Stimulated activated CD4-positive, alpha-beta T cell treated with anti-CD3 and anti-CD28 coated beads, Interleukin-1b, Interleukin-23, amount 100 ng/mL, for 24 hours (primary cell): ENCODE data around the gene EYS.

Experiments used
- DNase-seq, 4 experiments: peaks; one replicate each; pipeline ENCODE4 v3.0.0-alpha.2; 2020; ENCODE audit warnings: low read depth in 4 of 4, low spot score in 1 of 4

The EYS gene

DNA sequence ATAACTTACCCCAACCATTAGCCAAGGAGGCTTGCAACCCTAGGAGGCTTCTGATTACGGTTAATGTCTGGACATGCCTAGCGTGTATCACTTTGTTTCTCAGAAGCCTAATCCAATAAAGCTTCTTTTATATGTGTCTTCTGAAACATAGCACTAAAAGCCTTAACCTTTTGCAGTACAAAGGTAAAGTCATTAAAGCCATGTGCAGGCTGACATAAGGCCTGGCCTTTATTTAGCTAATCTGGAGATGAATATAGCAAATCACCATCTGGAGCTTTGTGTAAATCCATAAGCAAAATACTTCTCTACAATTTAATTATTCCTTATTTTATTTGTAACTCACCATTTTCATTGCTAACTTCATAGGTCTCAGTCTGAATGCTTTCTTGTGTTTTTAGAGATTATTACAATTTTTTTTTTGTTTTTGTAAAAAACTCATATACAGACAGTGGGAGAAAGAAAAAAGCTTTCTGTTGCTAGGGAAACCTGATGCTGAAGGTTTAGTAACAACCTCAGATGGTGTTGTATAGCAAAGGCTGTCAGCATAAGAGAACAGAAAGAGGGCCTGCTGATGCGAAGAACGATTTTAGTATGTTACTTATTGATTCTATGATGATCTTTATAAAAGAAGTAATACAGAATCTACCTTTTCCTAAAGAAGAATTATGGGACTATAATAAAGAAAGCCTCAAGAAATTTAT is at the start of gene EYS:
TSS of gene EYS (minus strand) at position 101 of the 701 bp plus-strand sequence. CDS start 211,816 bp downstream, outside the sequence.
- DNase-seq = no peak

DNA sequence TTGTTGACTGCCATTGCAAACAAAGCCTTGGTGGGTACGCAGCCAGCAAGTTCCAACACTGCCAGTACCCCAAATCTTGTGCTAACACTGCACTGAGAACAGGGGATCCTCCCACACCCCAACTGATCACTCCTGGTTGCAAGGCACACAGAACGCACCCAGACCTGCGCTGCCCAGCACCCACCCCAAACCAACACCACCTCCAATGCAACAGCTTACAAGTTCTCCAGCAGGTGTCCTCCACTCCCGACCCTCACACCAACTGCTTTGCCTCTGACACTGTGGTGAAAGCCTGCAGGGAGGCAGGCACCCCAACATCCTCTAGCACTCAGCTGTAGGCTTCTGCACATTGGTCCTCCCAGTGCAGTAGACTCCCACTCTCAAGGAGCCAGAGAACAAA is 39.3 kb upstream of the EYS start:
- DNase-seq = no peak

DNA sequence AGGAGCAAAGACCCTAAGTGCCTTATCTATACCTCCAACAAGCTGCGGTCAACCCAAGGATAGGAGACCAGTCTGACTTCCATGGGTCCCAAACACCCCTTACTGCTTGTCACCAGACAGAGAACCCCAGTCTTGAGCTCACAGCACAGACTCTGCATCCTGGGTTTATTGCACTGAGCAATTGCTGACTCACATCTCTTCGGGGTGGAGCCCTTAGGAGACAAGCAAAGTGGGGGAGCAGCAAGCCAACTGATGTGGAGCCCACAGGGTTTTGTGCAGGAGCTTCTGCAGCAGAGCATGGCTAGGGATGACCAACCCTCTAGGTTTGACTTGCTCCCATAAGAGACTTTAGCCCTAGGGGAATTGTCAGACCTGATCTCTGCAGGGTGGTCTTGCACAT is 38.6 kb upstream of the EYS start:
- DNase-seq = no peak

DNA sequence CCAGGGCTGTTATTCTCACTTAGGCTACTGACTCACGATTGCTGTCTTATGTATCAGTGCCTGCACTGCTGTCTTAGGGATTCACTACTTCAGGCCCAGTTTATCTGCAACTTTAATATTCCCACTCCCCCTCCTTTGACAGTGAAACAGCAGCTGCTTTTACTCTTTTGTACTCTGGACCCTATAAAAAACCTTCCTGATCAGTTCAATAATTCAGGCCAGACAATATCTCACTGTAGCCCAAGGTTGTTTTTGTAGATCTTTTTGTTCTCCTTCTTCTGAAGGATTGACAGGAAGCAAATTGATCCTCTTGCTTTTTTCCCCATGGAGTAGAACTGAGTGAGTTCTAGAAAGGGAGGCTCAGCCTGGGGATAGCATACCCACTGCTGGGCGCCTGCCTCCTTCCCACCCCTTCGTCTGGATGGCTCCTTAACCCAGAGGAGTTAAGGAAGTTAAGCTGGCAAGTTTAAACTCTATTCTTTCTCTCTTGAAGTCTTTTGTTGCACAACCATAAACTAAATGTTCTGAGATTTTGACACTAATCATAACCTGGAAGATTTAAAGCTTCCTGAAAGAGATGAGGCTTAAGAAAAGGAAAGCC is 22.0 kb upstream of the EYS start:
- no peak for DNase-seq

DNA sequence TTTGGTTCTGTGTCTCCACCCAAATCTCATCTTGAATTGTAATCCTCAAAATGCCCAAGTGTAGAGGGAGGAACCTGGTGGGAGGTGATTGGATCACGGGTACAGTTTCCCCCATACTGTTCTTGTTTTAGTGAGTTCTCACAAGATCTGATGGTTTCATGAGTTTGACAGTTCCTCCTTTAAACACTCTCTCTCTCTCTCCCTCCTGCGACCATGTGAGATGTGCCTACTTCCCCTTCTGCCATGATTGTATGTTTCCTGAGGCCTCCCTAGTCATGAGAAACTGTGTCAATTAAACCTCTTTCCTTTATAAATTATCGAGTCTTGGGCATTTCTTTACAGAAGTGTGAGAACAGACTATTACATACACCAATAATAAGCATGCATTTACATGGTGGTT is 12.1 kb upstream of the EYS start:
- no peak for DNase-seq

DNA sequence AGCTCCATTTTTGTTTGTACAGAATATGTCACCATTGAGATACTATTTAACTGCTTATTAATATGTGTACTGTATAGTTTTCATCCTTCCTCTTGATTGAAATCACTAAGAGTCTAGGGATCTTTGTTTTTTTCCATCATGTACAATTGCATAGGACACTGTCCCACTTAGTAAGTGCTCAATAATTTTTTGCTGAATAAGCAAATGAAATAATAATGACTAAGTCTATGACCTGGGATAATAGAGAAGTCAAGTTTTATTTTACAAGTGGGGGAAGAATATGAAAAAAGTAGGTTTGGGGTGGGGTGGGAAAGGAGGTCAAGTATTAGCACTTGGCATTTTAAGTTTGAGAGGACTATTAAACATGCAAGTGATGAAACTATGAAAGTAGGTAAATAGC is 4.5 kb upstream of the EYS start:
- no peak for DNase-seq

DNA sequence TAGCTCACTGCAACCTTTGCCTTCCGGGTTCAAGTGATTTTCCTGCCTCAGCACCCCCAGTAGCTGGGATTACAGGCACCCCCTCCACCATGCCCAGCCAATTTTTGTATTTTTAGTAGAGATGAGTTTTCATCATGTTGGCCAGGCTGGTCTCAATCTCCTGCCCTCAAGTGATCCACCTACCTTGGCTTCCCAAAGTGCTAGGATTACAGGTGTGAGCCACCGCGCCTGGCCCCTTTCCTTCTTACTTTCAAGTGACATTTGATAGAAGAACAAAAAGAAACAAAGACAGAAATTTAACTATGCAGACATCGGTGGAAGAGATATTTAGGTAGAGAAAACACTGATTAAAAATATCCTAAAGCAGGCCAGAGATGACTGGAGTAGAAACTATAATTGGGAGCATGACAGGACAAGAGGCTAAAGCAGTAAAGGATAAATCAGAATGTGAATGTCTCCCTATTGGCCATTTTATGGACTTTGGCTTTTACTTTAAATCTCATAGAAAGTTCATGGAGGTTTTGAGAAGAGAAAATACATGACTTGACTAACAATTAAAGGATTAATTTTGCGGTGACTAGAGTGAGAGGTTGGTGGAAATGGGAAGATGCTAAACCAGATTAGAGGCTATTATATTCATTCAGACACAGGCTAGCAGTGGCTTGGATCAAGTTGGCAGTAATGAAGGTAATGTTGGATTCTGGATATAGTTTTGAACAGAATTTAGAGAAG is 2.2 kb upstream of the EYS start:
- DNase-seq = no peak

DNA sequence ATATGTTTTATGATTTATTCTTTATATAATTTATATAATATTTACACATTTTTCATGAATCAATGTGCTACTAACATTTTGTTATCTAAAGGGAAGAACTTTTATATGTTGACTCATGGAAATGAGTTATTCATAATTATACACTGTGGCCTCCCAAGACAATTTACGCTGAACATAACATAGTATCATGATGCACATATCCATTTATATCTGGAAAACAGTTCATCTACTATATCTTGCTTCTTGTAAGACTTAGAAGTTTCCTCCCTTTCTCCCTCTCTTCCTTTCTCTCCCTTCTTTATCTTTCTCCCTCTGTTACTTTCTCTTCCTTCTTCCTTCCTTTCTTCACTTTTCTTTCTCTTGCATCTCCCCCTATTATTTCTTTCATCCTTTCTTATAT is 1.1 kb upstream of the EYS start:
- no peak for DNase-seq

DNA sequence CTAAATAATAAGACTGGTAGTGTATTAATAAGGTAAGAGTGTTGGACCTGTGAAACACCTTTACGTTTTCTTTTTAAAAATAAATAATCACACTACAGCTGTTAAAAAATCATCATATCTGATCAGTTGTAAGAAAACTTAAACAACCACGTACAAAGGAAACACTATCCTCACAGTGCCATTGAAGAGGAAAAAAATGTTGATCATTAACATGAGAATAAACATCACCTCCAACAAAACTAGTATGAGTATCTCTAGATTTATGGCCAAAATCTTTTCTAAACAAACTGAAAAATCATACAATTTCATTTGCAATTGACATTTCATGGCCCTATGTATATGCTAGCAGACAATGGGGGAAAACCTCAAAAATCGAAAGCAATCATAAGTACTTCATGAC is 590 bp downstream of the EYS start:
- DNase-seq = no peak

DNA sequence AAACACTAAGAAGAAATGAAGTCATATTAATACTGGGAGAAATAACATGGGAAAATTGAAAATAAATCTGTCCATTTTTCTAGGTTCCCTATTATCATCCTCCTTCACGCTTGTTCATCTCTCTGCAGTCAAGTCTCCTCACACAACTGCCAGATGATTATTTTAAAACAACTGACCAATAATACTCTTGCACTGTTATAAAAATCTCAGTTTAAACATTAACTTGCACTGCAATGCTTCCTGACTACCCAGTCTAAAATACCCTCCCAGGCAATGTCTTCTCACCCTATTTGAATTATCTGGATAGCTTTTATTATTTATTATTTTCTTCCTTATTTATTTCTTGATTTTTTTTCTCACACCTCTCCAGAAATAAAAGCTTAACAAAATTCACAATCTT is 5.7 kb downstream of the EYS start:
- no peak for DNase-seq

DNA sequence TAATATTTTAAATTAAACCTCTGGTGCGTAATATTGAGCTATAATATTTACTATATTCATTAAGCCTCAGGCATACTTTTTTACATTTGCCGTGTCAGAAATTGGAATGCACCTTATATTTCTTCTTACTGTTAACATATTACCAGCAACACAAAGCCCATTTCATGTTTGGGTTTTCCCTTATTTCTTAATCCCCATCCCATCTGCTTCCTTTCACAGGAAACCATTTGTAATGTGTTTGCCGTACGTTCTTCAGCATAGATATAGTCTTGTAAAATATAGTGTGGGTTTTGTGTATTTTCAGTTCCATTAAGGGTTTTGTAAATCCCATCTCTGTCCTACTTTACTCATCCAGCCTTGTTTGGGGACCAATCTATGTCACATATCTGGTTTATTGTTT is 6.5 kb downstream of the EYS start:
- no peak for DNase-seq

DNA sequence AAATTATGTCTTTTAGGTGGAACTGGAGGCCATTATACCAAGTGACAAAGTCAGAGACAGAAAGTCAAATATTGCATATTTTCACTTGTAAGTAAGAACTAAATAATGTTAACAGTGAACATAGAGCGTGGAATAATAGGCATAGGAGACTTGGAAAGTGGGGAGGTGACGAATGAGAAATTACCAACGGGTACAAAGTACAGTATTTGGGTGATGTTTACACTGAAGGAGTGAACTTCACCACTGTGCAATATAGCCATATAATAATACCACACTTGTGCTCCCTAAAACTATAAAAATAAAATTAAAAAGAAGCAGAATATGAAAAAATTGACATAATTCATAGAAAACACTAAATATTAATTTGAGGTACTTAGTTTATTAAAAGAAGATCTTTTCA is 14.9 kb downstream of the EYS start:
- no peak for DNase-seq

DNA sequence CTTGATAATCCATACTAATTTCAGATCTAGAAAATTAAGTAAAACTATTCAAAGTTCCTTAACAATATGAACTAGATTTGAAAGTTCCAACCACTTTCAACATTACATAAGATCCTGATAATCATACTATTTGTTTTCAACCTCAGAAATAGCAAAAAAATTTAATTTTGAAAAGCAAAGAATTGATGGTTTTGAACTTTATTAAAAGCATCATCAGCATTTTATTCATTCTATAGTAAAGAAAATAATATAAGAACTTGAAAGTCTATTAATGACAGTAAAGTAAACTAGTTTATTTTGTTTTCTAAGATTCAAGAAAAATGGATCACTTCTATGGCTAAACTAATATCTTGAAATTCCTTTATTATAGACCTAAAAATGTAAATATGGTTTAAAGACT is 26.8 kb downstream of the EYS start:
- DNase-seq = no peak

DNA sequence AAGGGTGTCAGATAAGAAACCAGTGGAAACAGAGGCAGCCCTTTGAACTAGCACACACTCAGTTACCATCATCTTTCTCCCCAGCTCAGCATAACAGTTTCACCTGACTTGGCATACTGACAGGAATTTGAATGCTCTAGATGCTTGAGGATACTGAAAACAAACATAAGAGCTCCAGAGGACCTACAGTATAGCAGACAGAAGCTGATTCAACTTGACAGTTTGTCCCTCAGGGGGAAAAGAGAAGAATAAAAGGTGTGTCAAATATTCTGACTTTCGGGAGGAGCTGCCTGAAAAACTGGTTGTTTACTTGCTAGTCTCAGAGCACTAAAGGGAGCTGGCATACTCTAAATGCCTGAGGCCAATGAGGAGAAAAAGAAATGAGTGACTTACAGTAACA is 35.1 kb downstream of the EYS start:
- DNase-seq = no peak

DNA sequence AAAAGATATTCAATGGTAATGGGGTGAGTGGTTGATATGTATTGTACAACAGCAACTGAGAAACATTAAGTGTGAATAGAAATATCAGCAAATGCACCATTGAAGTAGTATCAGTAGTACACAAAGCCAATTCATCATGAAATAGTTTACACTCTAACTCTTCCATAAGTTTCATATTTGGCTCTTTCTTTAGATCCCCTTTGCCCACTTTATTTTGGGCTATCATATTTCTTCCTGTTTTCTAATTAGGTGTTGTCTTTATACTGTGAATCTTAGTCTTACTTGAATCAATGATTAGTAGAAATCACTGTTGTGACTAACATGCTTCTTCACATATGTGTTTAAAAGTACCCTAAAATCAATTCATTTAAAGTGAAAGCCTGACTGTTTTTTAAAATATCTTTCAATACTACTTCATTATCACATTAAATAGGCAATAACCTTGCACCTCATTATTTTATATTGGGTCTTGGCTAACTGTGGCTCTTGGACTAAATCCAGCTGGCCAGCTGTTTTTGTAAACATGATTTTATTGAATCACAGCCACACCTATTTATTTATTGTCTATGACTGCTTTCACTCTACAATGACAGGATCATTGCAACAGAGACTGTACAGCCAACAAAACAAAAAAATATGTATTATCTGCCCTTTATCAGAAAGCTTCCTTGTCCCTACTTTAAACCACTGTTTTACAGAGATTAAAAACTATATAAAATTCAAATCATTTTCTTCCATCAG is 38.9 kb downstream of the EYS start:
- DNase-seq = no peak

DNA sequence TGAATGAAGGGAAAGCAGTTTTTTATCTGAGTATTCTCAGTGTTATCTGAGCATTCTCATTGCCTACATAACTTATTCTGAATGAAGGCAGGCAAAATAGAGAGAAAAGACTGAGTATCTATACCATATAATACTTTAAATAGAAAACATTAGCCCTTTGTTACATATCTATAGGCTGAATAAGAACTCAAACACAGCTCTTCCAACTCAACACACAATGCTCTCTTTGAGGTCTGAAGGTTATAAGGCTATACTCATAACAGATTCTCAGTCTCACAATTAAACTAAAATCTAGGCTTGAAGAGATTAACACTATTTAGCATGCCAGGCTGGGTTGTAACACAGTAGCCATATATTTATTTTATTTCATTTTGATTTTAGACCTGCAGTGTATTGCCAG is 56.9 kb downstream of the EYS start:
- DNase-seq = no peak

DNA sequence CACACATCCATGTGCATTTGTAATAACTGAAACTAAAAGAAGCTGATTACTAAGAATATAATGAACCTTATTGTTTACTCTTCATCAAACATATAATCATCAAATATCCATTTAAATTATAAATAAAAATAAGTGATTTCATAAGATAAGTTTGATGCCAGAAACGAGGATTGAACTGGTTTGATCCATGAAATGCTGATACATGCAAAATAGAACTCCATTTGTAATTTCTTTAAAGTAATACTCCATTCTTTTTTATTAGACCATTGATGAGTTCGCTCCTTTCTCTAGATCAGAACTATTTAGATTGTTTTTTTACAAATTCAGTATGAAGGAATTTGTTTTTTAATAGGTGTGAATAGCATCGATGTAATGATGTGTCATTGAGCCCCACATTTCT is 57.6 kb downstream of the EYS start:
- no peak for DNase-seq

DNA sequence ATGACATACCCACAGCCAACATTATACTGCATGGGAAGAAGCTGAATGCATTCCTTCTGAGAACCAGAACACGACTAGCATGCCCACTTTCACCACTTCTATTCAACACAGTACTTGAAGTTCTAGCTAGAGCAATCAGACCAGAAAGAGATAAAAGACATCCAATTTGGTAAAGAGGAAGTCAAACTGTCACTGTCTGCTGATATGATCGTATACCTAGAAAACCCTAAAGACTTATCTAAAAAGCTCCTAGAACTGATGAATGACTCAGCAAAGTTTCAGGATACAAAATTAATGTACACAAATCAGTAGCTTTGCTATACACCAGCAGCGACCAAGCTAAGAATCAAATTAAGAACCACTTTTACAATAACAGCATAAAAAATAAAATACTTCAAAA is 60.5 kb downstream of the EYS start:
- DNase-seq = no peak

DNA sequence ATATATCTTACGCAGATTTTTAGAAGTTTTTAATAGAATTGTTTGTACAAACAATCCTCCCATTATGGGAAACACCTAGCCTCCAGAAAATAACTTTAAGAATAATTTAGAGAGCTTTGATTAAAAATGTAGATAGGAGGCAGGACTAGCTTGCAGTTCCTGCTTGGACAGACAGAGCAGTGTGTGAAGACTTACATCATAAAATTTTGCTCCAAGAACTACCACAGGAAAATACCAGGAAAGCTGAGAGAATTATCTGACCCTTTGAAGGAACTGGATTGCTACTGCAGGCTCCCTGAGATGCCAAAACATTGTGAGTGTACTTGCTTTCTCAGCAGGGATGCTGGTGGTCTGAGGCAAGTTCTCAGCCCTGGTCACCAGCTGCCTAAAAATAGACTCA is 64.2 kb downstream of the EYS start:
- no peak for DNase-seq

DNA sequence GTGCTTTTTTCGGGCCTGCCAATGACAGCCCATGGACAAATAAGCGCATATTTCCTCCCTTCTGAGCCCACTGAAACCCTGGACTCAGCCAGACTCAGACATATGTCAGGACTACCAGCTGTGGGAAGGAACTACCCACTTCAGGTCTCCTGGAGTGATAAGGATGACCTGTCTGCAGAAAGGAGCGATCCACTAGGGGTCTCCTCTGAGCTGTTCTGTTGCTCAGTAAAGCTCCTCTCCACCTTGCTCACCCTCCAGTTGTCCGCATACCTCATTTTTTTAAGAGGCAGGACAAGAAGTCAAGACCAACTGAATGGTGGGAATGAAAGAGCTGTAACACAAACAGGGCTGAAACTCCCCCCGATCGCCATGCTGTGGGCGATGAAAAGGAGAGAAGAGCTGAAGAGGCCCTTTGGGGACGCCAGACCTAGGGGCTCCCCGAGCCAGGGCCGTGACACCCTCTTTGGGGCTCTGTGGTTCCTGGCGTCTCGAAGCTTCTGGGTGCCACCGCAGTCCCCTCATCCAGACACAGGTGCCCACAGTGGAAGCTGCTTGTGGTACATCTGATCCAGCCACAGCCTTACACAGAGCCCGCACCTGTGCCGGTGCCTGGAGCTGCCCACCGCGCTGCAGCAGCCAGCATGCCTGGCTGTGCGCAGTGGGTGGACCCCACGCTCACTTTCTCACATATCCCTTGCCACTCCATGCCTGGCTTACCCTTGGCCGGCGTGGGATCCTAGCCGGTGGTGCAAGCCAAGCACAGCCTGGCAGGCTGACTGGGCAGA is 68.8 kb downstream of the EYS start:
- DNase-seq = no peak
